ENCODE measurements around the gene MYO9B.
A peak's percentile ranks its signal among the peaks of the same experiment; 100 is the strongest.
"Not testable (repeated sequence)": the region's sequence is repeated elsewhere in the genome, so short reads cannot be mapped to it uniquely, and the experiment has no call there.

Gene MYO9B

DNA sequence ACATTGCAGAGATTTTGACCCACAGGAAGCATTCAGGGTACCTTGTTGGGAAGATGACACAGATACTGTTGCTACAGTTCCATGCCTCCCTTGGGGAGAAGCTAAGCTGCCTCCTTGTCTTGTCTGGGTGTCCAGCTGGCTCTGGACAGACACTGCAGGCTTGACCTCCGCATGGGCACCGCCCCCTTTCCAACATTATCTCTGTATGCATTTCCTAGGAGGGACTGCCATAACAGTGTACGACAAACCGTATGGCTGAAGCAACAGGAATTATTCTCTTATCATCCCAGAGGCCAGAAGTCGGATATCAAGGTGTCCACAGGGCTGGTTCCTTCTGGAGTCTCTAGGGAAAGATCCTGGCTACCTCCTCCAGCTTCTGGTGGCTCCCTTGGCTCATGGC is 72.6 kb downstream of the MYO9B start:
- no peak for DNase-seq

DNA sequence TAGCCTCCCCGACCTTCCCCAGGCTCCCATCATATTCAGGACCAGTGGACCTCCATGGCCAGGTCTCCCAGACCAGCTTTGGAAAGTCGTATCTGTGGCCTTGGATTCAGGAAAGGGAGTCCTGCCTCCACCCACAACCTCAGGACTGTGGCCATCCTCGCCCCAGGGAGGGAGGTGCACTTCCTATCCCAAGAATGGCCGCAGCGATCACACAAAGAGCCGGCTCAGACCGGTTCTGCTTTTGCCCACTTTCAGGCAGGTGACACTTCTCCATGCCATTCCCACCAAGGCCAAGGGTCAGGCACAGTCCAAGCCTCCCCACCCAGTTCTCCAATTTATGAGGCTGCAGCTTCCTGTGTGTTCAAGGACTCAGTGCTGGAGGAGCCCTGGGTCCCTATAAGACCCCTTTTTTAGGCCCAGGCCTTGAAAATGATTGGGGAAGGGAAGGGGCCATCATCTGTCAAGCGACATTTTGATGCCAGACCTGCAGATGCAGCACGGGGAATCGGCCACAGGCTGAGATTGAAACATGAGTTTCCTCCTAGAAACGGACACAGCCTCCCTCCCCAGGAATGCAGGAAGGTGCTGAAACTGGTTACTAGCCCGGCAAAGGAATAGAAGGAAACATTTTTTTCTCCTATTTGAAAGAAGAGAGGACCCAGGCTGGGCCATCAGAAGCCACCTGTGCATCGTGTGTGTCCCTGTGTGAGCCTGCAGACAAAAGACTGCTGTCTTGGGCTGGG is 74.0 kb downstream of the MYO9B start:
- DNase-seq, result no peak

DNA sequence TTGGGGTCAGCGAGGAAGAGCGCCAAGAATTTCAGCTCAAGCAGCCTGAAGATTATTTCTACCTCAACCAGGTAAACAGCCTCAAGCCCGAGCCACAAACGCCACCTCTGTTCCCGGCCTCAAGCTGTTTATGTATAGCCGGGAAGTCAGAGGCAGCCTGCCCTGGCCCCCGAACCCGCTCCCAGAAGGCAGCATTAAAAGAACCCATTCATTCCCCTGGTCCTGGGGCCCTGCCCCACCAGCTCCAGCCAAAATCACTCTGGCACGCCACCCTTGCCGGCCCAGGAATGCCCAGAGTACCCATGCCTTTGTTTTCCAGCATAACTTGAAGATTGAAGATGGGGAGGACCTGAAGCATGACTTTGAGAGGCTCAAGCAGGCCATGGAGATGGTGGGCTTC is 78.4 kb downstream of the MYO9B start:
- DNase-seq, result no peak

DNA sequence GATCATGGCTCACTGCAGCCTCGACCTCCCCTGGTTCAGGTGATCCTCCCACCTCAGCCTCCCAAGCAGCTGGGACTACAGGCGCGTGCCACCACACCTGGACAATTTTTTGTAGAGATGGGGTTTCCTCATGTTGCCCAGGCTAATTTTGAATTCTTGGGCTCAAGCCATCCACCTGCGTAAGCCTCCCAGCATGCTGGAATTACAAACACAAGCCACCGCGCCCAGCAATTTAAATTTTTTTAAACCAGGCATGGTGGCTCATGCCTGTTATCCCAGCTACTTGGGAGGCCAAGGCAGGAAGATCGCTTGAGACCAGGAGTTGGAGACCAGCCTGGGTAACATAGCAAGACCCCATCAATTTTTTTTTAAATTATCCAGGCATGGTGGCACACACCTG is 79.7 kb downstream of the MYO9B start:
- no peak for DNase-seq

DNA sequence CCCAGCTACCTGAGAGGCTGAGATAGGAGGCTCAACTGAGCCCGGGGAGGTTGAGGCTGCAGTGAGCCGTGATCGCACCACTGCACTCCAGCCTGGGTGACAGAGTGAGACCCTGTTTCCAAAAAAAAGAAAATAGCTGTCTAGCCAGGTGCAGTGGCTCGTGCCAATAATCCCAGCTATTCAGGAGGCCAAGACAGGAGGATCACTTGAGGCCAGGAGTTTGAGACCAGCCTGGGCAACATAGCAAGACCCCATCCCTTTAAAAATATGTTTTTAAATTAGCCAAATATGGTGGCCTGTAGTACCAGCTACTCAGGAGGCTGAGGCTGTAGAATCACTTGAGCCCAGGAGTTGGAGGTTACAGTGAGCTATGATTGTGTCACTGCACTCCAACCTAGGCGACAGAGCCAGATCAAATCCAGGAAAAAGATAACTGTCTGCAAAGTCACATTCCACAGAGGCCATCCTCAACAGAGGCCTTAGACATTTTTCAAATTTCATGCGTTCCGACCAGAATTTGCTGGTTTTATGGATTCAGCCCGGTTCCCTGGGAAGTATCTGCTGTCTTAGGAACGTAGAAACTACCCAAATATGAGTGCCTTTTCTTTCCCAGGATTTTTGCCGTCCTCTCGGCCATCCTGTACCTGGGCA is 80.8 kb downstream of the MYO9B start:
- no peak for DNase-seq

DNA sequence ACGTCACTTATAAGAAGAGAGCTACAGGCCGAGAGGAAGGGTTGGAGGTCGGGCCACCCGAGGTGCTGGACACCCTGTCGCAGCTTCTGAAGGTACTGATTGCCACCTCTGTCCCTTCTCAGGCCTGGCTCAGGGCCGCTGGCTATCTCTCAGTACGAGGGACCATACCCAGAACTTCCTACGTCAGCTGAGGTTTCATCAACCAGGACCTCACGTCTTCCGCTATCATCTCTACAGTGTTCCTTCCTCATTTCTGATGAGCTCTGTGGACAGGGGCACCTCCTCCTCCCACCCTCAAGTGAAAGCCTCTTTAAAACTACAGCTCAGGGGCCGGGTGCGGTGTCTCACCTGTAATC is 81.3 kb downstream of the MYO9B start:
- no peak for DNase-seq

DNA sequence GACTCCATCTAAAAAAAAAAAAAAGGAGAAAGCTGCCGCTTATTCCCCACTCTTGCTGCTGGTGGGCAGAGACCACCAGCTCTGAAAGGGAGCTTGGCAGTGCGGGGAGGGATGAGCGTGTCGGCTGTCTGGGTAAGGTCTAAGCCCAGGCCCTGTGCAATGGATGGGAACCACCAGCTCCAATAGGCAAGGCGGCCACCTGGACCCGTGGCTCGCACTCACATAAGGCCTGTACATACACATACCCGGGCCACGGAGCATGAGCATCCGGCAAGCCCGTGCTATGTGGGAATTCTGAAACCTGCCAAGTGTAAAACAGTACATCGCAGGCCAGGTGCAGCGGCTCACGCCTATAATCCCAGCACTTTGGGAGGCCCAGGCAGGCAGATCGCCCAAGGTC is 83.0 kb downstream of the MYO9B start:
- DNase-seq, result no peak

DNA sequence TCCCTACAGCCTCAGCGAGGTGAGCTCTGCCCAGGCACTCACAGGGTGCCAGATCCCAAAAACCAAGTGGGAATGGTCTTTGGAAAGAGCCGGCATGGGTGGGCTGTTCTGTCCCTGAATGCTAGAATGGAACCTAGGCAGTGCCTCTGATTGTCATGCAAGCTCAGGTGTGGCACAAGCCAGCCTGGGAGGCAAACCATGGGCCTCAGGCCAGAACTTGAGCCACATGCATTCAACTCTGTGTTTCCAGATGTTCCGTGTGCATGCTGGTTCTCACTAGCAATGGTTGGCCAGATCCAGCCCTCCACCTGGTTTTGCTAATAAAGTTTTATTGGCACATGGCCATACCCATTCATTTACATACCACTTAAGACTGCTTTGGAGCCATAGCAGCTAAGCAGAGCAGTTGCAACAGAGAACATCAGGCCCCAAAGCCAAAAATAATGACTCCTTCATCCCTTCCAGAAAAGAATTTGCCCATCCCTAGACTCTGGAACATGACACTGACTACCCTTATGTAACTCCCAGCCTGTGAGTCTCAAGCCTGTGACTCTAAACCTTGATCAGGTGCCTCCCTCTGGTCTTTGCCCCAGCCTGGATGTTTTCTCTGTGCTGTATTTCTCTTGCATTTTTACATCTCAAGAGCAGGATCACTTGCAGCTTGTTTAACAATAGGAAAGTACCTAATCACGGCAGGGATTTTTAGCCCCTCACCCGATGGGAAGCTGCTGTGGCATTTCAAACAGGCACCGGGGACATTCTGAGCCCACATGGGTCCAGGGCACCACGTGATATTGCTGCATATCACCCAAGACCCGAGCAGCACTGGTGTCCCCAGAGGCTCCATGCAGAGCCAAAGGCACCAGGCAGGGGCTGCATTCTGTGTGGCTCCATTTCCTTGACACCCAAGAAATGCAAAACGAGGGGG is 84.2 kb downstream of the MYO9B start:
- DNase-seq, result no peak

DNA sequence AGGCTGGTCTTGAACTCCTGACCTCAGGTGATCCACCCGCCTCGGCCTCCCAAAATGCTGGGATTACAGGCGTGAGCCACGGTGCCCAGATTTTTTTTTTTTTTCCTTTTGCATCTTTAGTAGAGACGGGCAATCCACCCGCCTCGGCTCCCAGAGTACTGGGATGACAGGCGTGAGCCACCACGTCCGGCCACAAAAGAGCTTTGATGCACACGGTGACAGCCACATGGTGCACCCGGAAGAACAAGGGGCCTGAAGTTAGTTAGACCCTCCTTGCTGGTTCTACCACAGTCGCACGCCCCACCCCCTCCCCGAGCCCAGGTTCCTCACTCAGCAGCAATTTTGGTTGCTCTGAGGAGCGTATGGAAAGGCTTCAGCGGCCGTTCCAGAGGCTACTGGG is 85.3 kb downstream of the MYO9B start:
- DNase-seq, result no peak

DNA sequence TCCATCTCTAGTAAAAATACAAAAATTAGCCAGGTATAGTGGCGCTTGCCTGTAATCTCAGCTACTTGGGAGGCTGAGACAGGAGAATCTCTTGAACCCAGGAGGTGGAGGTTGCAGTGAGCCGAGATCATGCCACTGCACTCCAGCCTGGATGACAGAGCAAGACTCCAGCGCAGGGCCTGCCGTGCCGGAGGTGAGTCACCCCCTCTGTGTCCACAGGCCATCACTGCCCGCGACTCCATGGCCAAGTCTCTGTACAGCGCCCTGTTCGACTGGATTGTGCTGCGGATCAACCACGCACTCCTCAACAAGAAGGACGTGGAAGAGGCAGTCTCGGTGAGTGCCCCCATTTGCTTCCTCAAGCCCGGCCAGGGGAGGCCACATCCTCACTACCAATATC is 86.6 kb downstream of the MYO9B start:
- DNase-seq, result not testable (repeated sequence)

DNA sequence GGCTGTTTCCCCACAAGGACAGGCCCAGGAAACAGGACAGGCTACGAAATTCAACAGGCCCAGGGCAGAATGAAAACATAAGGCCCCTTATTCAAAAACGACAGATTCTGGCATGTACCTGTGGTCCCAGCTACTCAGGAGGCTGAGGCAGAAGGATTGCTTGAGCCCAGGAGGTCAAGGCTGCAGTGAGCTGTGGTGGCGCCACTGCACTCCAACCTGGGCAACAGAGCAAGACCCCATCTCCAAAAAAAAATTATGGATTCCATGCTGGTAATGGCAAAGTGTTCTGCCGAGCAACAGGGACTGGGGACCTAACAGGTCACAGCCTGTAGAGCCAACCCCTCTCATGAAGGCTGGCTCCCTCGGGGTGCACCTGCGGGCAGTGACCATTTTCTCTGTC is 87.0 kb downstream of the MYO9B start:
- no peak for DNase-seq

DNA sequence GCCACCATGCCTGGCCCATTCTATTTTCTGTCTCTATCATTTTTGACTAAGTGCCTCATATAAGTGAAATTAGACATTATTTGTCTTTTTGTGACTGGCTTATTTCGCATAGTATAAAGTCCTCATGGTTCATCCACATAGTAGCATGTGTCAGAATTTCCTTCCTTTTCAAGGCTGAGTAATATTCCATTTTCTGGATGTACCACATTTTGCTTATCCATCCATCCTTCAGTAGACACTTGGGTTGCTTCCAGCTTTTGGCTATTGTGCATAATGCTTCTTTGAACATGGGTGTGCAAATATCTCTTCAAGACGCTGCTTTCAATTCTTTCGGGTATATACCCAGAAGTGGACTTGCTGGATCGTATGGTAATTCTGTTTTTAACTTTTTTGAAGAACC is 88.1 kb downstream of the MYO9B start:
- no peak for DNase-seq

DNA sequence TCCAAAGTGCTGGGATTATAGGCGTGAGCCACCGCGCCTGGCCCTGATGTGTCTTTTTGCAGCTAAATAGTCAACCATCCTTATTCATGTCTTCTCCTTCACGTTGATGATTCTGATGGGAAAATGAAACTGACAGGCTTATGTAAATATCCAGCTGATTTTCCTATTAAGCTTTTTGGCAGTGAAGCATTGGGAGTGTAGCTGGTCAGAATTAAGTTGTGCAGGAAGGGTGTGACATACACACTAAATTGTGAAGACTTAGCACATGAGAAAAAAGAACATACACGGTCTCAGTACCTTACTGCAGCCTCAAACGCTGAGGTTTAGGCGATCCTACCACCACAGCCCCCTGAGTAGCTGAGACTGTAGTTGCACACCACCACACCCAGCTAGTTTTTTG is 89.1 kb downstream of the MYO9B start:
- DNase-seq, result no peak

DNA sequence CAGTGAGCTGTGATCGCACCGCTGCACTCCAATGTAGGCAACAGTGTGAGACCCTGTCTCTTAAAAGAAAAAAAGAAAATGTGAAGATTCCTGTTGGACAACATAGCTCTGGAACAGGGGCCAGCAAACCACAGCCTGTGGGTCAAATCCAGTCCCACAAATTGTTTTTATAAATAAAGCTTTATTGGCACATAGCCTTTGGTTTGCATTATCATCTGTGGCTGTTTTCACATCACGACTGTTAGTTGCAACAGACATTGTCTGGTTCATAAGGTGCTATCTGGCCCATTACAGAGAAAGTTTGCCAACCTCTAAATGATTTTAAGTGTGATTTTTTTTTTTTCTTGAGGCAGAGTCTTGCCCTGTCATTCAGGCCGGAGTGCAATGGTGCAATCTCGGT is 90.1 kb downstream of the MYO9B start:
- no peak for DNase-seq

DNA sequence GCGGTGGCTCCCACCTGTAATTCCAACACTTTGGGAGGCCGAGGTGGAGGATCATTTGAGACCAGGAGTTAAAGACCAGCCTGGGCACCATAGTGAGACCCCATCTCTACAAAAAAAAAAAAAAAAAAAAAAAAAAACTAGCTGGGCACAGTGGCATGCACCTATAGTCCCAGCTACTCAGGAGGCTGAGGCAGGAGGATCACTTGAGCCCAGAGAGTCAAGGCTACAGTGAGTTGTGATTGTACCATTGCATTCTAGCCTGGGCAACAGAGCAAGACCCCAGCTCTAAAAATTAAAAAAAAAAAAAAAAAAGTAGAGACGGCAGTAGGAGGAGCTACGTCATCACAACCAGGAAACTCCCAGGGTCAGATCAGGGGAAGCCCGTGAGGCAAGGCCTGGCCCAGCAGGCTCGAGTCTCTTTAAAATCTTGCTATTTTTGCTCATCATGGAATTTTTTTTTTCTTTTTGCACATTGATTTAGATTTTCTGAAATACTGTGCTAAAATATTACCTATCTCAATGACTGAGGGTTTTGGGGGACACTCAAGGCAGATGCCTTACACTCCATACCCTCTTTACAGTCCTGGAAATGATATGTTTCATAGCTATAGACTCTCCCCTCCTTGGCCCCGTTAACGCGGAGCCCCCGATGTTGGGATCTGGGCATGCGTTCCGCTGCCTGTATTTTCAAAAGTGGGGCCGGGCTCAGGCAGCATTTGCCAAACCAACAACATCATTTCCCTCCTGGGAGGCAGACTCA is 95.1 kb downstream of the MYO9B start:
- DNase-seq, result no peak

DNA sequence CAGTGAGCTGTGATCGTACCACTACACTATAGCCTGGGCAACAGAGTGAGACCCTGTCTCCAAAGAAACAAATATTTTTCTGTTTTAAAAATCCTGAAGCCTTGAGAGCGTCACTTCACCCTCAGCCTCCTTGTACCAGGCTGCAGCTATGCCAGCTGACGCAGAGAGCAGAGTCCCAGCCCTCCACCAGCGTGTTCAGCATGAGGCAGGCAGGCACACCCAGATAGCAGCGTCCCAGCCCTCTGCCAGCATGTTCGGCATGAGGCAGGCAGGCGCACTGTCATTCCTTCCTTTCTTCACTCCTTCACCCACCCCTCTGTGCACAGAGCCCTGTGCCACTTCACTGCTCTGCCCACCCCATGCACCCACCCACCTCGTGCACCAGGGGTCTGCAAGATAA is 96.3 kb downstream of the MYO9B start:
- DNase-seq, result no peak

DNA sequence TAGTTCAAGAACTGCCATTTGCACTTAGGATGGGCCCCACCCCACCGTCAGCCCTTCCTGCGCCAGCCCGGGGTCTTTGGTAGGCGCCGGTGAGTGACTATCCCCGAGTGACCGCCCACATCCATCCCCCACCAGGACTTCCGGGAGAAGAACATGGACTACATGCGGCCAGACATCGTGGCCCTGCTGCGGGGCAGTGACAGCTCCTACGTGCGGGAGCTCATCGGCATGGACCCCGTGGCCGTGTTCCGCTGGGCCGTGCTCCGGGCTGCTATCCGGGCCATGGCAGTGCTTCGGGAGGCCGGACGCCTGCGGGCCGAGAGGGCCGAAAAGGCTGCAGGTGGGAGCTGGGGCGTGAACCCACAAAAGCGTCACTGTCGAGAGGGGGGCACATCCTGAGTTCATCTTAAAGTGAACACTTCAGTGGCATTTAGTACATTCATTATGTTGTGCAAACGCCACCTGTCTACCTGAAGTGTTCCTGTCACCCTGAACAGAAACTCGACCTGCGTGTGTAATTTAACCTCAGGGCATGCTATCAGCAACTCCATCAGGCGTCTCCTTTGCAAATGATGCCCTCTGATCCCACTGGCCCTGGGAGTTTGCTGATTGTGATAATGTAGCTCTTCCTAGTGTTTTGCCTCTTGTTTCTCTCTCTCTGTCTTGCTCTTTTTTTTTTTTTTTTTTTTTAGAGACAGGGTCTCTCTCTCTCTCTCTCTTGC is 97.2 kb downstream of the MYO9B start:
- DNase-seq, result peak; percentile 26

DNA sequence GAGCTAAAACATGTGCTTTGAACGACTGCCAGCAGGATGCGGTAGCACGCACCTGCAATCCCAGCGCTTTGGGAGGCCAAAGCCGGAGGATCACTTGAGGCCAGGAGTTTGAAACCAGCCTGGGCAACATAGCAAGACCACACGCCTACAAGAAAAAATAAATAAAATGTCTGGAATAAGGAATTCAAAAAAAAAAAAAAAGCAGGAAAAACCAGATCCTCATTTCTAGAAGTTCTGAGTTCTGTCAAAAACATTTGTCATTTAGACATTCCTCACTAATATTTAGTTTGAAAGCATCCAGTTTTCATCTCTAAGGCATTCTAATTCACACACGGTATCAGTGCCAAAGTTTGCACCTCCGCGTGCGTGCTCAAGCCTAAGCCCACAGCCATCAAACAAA is 102.7 kb downstream of the MYO9B start:
- DNase-seq, result no peak

DNA sequence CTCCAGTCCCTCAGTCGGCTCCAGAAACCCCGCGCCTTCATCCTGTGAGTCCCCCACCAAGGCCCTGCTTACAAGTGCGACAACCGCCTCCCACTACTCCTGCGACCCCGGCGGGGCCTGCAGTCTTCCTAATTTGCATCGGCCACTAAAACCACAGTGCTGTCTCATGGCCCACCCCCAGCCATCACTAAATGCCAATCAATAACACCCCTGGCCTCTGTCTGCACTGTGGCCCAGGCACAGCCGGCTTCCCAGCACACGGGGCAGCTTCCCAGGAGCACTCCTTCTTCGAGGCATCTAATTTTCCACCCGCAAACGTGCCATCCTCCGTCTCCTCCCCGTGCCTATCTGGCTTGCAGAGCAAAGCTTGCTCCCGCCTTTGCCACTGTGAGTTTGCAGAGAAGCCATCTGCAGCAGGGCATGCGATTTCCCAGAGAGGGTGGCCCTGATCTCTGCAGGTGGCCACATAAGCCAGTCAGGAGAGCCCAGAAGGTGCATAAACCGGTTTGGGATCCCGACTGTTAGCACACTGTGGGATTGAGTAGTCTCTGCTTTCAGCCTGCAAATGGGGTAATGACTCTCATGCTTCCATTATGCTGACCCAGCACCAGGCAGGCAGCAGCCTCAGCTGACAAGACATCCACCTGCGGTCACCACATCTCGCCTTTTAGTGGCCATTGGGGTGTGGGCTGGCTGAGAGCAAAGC is 105.6 kb downstream of the MYO9B start:
- DNase-seq, result no peak

DNA sequence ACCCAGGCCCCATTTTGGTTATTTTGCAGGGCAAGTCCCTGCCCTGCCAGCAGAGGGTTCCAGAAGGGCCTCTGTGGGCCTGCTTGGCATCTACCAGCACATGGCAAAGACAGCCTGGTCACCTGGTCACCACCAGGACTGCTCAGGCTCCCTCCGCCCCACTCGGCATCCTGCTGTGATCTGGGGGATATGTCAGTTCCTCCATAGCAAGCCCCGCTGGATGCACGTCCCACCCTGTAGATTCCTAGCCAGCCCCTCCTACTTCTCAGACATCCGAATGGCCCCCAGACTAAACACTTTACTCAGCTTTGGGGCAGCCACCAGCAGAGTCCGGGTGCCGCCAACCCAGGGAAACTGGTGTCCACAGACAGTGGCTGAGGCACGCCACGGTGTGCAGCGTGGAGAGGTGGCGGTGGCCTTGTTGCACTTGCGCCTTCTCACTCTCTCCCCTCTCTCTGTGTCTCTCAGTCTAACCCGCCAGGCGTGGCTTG is 107.7 kb downstream of the MYO9B start:
- no peak for DNase-seq

DNA sequence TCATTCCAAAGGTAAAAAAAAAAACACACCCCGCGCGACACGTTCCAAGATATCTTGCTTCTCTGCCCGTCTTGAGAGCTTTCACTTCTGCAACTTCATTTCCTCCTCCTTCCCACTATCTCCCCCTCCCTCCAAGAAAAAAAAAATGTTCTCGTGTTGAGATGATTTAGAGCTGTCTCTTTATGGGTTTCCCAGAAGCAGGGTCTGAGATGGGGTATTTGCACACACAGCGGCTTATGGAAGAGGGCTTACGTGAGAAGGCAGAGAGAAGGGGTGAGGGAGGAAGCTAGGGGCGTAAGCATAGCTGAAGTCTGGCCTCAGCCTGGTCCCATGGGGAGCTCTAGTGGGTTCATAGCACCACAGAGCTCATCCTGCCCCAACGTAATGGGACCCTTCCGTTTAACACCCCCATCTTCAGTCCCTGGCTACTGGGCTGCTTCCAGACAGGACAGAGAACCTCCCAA is 108.3 kb downstream of the MYO9B start:
- no peak for DNase-seq
